ENCODE results near the gene WNK2.
A peak's percentile ranks its signal among the peaks of the same experiment; 100 is the strongest.

Gene WNK2

DNA sequence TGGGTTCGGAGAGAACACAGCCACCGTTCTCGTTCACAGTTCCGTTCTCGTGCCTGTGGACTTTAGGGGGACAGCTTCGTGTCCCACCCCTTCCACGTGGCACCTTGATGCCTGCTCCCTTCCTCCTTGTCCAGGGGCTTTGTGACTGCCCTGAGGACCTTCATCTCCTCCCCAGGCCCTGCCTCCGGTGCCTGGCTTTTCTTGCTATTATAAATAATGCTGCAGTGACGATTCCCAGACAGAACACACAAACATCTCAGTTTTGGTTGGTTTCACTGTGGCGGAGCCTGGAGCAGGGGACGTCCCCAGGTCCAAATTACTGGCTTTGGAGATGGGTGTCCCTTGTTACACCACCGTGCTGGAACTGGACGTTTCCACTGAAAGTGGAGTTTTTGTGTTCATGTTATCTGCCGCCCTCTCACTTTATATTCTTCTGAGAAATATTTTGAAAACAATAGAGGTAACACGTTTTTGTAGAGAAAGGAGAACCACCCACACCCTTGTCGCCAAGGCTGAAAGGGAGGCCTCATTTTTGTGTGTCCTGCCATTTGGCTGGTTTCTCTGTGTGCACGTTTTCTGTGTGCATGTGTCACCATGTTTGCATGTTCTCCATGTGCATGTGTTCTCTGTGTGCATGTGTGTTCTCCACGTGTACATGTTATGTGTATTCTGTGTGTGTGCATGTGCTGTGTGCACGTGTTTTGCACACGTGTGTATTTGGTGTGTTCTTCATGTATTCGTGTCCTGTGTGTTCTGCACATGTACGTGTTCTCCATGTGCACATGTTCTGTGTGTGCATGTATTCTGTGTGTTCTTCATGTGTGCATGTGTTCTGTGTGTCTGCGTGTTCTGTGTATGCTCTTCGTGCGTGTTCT, 24.2 kb downstream of the WNK2 start:
- Histone ChIP-seq H3K4me3 (ENCODE audit: low read depth, low read length) (0 out of 2 replicates have a peak overlapping the region, but pooled peaks have one; percentile 1), H3K9me3 (no peaks in the 10 kb centered on the region), H3K36me3 (no peaks in the 10 kb centered on the region), H3K4me1 (peaks cover 24% of the 10 kb centered on the region), H3K27me3 (no peaks in the 10 kb centered on the region)
- TF ChIP-seq, protein P1, sequence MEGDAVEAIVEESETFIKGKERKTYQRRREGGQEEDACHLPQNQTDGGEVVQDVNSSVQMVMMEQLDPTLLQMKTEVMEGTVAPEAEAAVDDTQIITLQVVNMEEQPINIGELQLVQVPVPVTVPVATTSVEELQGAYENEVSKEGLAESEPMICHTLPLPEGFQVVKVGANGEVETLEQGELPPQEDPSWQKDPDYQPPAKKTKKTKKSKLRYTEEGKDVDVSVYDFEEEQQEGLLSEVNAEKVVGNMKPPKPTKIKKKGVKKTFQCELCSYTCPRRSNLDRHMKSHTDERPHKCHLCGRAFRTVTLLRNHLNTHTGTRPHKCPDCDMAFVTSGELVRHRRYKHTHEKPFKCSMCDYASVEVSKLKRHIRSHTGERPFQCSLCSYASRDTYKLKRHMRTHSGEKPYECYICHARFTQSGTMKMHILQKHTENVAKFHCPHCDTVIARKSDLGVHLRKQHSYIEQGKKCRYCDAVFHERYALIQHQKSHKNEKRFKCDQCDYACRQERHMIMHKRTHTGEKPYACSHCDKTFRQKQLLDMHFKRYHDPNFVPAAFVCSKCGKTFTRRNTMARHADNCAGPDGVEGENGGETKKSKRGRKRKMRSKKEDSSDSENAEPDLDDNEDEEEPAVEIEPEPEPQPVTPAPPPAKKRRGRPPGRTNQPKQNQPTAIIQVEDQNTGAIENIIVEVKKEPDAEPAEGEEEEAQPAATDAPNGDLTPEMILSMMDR (IDR thresholded peaks at IDR 0.05; ENCODE audit: low read depth, low read length), result no peak
- DNase-seq, result no peak

DNA sequence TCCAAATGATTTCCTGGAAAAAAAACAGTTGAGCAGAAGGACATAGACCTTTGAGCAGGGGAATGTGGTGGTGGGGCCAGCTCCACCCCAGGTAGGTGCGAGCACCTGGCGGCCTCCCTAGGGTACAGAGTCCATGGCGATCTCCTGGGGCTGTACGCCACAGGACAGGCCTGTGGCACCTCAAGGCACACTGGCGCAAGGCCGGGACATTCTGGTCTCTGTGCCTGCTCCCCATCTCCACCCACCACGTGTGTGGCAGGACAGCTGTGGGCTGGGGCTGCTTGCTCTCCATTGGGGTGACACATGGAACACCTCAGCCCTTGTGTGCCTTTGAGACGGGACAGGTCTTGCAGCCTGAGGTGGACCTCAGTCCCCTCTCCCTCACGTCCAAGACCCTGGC, 25.2 kb downstream of the WNK2 start:
- no peaks in the 10 kb centered on the region for H3K36me3 ChIP-seq
- no peak for DNase-seq
- H3K4me3 ChIP-seq (ENCODE audit: low read depth, low read length), result no peak overlapping the region
- TF ChIP-seq, protein P1 (IDR thresholded peaks at IDR 0.05; ENCODE audit: low read depth, low read length), result no peak
- H3K27me3 ChIP-seq, result no peaks in the 10 kb centered on the region
- peaks cover 24% of the 10 kb centered on the region for H3K4me1 ChIP-seq
- no peaks in the 10 kb centered on the region for H3K9me3 ChIP-seq

DNA sequence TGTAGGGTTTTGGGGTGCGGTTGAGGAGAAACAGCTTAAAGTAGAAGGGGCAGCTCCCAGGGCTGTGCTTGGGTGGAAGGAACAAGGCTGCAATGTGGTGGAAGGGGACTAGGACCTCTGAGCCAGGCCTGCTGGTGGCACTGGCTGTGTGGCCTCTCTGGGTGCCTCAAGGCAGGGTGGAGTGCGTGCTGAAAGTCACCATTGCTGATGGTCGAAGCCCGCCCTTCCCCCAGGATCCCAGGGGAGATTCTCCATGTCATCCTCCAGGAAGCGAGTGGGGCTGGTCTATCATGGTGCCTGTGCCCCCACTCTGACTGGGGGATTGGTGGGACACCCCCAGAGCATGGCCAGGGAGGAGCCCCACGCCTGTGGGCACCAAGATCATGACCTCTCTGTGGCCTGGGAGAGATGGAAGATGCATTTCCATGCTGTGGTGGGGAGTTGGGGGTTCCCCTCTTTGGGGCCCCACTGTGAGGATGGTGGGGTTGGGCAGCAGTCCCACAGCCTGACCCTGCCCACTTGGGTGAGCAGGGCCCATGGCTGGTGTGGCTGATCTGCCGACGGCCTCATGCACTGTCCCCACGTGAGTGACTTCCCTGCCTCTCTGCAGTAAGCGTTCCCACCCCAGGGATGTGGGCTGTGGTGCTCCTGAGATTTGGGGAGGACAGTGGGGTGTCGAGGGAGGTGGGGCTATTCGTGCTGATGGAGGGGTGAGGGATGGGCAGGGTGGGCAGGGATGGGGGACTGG, 25.8 kb downstream of the WNK2 start:
- Histone ChIP-seq H3K4me1 (peaks cover 24% of the 10 kb centered on the region), H3K9me3 (no peaks in the 10 kb centered on the region), H3K4me3 (ENCODE audit: low read depth, low read length) (no peak overlapping the region), H3K27me3 (no peaks in the 10 kb centered on the region), H3K36me3 (no peaks in the 10 kb centered on the region)
- DNase-seq, result no peak
- TF ChIP-seq, protein P1 (IDR thresholded peaks at IDR 0.05; ENCODE audit: low read depth, low read length), result no peak

DNA sequence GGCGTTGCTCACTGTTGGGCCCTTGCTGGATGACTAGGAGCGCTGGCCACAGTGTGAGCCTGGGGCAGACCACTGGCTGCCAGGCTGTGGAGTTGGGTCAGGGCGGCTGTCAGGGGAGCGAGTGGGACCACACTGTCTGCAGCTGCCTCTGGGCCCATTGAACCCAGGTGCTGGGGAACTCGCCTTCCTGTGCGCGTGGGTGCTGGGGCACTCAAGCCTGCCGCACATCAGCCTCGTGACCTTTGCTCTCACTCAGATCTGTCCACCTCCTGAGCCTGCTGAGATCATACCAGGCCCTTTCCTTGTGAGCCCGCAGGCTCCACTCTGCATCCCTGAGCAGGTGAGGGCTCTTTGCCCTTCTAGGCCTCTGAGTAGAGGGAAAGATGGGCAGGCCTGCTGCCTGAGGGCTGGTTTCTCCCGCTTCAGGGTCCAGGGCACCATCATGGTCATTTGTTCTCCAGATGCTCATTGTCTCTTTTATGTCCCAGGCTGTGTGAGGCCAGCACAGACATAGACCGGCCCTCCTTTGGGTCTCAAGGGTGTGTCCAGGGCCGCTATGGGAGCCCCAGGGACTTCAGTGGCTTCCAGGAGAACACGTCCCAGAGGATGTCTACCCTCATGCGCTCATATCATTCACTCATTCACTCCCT, 26.5 kb downstream of the WNK2 start:
- TF ChIP-seq, protein P1 (IDR thresholded peaks at IDR 0.05; ENCODE audit: low read depth, low read length), result no peak
- no peaks in the 10 kb centered on the region for H3K36me3 ChIP-seq
- no peak for DNase-seq
- no peaks in the 10 kb centered on the region for H3K27me3 ChIP-seq
- no peaks in the 10 kb centered on the region for H3K9me3 ChIP-seq
- peaks cover 20% of the 10 kb centered on the region for H3K4me1 ChIP-seq
- no peak overlapping the region for H3K4me3 ChIP-seq (ENCODE audit: low read depth, low read length)

DNA sequence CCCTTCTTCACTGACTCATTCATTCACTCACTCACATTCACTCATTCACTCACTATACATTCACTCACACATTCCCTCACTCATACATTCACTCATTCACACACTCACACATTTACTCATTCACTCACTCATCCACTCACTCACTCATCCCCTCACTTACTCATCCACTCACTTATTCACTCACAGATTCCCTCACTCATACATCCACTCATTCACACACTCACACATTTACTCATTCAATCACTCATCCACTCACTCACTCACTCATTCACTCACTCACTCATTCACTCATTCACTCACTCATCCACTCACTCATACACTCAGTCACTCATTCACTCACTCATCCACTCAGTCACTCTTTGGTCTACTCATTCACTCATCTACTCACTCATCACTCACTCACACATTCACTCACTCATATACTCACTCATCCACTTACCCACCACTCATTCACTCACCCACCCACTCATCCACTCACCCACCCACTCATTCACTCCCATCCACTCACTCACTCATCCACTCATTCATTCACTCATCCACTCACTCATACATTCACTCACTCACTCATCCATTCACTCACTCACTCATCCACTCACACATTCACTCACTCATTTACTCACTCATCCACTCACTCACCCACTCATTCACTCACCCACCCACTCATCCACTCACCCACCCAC, 27.2 kb downstream of the WNK2 start:
- DNase-seq, result no peak
- peaks cover 15% of the 10 kb centered on the region for H3K4me1 ChIP-seq
- H3K9me3 ChIP-seq, result no peaks in the 10 kb centered on the region
- H3K27me3 ChIP-seq, result no peaks in the 10 kb centered on the region
- TF ChIP-seq, protein P1 (IDR thresholded peaks at IDR 0.05; ENCODE audit: low read depth, low read length), result no peak
- no peak overlapping the region for H3K4me3 ChIP-seq (ENCODE audit: low read depth, low read length)
- no peaks in the 10 kb centered on the region for H3K36me3 ChIP-seq
